C4-2B (cell line): Measurements from ENCODE around the gene UBE2E2.

Experiments
- CTCF ChIP-seq: fragments of 450-650 bp; conservative IDR thresholded peaks from 2 replicates; pipeline ENCODE4 v1.5.1; 2017; ENCODE audit warnings: mild to moderate bottlenecking
- ZFX ChIP-seq: fragments of 450-650 bp; IDR thresholded peaks from 2 replicates; pipeline ENCODE4 v1.6.1; 2017

DNA sequence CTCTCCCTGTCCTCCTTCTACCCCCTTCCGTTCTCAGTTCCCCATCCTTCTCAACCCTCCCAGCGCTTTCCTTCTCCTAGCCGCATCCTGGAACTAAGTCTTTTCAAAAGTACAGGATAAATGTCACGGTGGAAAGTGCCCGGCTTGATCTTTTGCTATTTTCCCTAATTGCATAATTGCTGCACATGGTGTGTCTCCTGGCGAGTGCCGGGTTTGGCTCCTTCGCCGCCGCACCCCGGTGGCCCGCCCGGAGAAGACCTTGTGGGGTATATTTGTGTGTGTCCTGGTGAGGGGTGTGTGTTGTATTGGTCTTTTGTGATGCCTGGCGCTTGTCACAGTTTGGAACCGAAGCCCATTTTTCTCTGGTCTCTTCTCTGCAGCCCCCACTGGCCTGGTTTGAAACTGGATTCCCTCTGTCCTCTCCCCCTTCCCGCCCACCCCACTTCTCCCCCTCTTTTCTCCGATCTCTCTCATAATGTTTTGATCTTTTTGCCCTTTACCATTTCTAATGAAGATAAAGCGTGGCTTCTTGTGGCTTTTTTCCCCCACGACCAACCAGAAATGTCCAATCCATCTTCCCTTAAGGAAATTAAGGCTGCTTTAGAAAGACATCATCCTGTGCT lies 692 bp downstream of the UBE2E2 start:
- TF ChIP-seq CTCF: no peak
- no peak for TF ChIP-seq ZFX
